CD4-positive, alpha-beta T cell treated with Interleukin-17A for 4 hours (primary cell): Measurements from ENCODE around the gene LMOD2.

Experiments
- DNase-seq: peaks from one replicate; pipeline ENCODE4 v3.0.0-alpha.2; 2020; ENCODE audit warnings: mixed read lengths

The LMOD2 gene

DNA sequence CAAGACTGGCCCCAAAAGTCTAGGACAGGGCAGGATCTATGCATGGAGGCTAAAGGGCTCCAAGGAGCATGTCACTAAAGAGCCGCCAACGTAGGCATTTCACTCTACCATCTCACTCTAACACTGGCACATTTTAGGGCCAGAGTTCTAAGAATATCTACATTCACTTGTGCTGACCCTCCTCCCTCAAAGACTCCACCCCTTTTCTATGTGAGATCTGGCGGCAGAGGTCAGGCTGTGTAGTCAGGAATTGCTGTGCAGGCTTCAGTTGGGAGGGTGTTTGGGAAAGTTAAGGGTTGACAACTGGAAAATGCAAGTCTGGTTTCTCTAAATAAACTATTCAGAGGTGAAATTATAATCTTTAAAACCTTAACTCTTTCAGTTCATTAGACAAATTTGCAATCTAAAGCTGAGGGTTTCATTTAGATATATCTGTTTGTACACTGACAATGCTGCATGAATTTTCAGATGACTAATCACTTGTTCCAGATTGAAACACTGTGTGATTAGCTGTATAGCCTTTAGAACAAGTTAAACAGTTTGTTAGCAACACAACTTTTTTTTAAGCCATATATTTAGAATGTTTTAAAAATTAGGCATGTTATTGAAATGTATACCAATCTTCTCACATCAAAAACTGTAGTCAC is 18.2 kb downstream of the LMOD2 start:
- DNase-seq: no peak

GRCh38 chr7:123674399-123675180 is 18.9 kb downstream of the LMOD2 start:
- DNase-seq: no peak

- DNase-seq: no peak
Observed at GRCh38 chr7:123675181-123675473, 19.5 kb downstream of the LMOD2 start.

- DNase-seq: no peak
Observed at GRCh38 chr7:123677061-123677715, 21.5 kb downstream of the LMOD2 start.

- no peak for DNase-seq
Observed at GRCh38 chr7:123679614-123680013, 23.9 kb downstream of the LMOD2 start.

DNA sequence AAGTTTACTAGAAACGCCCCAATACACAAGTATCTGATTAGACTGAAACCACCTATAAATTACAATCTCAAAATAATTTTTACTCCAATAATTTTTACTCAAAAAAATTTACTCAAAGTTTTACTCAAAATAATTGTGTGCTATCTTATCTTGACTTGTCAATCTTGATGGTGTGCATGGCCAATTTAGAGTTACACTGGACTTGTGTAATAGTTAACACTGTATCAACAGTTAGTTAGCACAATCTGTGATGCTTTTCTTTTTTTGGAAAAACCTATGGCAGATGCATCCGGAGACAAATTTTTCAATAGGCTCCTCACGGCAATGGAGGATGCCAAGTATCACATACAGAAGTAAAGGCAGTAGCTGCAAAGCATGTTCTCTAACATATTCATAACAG is 24.9 kb downstream of the LMOD2 start:
- DNase-seq: no peak

- DNase-seq: no peak
Observed at GRCh38 chr7:123681561-123681960, 25.9 kb downstream of the LMOD2 start.

DNA sequence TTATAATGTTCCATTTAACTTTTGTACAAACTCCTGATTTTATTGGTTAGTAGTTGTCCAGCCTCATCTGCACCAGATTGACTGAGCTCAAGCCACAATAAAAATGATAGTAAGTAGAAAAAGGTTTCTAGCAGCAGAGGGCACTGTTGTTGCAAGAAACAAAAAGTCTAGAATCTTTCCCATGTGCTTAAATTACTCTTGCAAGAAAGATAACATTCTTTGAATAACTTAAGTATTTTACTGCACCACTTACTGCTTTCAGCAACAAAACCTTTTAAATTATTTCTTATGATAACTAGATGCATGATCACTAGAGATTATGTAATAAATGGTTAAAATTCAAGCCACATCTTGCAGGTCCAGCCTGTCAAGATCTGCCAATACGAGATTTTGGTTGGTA is 27.0 kb downstream of the LMOD2 start:
- peak; percentile 20 for DNase-seq

DNA sequence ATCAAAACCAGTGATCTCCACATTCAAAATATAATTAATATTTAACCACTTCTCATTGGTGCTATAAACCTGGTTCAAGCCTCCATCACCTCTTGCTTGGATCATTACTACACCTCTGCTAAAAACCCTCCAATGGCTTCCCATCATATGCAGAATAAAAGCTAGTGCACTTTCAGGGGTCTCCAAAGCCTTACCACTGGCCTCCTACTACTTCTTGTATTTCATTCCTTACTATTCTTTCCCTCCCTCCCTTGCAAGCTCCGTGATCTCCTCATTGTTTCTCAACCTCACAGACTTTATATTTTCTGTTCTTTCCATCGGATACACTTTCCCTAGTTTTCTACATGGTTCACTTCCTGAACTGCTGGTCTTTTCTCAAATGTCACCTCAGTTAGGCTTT is 31.5 kb downstream of the LMOD2 start:
- no peak for DNase-seq

DNA sequence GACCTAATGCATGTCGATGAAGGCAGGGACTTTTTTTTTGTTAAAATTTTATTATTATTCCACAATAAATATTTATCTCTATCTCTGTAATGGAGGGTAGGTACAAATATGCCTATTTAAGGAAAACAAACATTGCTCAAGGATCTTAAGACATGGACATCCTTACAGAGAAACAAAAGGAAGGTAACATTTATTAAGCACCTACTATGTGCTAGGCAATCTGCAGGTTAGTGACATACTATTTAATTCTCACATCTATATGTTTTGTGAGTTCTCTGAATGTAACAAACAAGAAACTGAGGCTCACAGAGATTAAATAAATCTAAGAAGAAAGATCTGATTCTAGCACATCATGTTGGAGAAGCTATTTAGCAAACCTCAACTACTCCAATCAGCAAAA is 32.1 kb downstream of the LMOD2 start:
- DNase-seq: no peak

DNA sequence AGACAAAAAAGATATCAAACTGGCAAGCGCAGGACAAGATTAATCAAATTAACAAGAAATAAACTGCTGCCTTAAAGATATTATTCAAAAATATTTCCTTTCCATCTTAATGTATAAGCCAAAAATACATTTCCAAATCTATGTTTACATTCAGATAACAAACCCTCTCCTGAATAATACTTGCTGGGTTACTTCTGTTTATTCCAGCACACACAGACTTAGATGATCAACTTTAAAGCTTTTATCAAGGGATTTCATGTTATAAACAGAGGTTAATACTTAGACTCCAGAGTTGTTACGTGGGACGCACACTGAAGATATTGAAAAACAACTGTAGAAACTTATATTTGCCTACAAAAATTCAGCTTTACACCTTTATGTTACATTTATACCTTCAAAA is 33.6 kb downstream of the LMOD2 start:
- DNase-seq: no peak

- DNase-seq: no peak
Observed at GRCh38 chr7:123690550-123690949, 34.9 kb downstream of the LMOD2 start.

- no peak for DNase-seq
Observed at GRCh38 chr7:123692471-123692877, 36.8 kb downstream of the LMOD2 start.

GRCh38 chr7:123695944-123696677 is 40.4 kb downstream of the LMOD2 start:
- DNase-seq: no peak

DNA sequence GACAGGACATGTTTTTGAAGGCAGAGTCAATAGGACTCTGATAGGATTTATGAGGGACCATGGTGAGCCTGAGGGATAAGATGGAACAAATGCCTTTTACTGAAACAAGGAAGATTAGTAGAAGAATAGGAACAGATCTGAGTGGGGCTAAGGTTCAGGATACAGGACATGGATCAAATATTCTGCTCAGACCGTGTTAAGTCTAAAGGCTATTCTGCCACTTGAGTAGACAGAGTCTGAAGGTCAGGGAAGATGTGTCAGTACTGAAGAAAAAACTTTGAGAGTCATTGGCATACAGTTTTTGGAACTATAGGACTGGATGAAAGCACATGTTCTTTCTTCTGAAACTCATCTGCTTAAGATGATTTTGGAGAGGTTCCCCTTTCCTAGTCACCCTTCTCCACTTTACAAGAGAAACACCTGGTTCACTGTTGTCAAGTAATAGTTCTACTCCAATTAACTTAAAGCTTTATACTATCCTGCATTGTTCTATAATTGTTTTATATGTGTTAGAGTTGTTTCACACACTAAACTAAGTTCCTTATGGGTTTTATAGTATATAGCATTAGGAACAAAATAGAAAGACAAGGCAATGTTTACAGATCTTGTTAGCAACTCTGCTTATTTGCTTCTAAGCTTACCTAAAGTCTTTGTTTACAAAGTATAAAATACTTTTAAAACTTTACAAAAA is 49.7 kb downstream of the LMOD2 start:
- no peak for DNase-seq

DNA sequence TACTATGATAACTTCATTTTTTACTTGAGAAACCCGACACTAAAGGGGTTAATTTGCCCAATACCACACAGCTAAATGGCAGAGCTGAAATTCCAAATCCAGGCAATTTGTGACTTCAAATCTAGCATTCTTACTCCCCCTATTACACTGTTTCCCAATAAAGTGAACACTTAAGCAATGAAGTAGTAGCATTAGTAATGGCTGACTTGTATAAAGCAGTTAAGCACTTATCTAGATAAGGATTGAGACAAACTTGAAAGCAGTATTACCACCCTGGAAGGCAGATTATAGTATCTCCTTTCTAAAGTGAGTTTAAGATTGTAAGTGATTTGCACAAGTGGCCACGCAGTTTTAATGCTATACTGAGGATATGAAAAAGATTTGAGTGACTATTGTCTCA is 53.9 kb downstream of the LMOD2 start:
- no peak for DNase-seq

DNA sequence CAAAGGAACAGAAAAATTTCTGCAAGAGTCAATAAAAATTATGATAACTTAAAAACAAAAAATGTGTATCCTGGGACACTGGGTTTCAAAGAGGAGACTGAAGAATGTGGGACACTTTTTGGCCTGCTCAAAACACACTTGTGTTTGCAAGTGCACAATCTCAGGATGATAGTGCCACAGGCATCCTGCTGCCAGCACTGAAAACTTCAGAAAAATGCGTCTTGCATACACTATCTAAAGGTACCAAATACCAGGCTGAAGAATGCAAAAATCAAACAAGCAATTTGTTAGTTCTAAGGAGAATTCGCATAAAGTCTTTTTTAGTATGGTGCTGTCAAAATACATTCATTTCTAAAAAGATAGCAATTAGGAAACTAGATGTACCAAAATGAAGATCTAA is 55.0 kb downstream of the LMOD2 start:
- DNase-seq: no peak

GRCh38 chr7:123711832-123712293 is 56.2 kb downstream of the LMOD2 start:
- DNase-seq: no peak

DNA sequence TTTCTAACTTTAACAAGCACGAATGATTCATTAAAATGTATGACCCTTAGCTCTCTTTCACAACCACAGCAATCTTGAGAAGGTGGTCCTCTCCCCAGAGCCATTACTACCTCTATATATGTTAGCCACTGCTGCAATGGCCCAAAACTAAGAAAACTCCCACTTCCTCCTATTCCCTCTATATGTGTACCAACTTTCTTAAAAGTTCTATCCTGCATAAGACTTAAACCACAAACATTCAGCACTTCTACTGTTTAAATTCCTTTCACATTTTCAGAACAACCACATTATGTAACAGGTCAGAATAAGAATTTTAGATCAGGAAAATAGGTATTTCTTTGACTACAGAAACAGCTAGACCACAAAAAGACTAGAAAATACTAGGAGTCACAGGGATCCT is 57.0 kb downstream of the LMOD2 start:
- DNase-seq: no peak
